Measurements from ENCODE around the gene STK35.

Gene STK35

GRCh38 chr20:2143594-2143993 lies 42.0 kb downstream of the STK35 start:
- no peak for DNase-seq (ENCODE audit: low read depth)
- no peak overlapping the region for H3K4me3 ChIP-seq (ENCODE audit: low read depth, low read length)
- in situ Hi-C loops (cut with HindIII; ENCODE audit: low sequenced_read_pairs): no loop called here
- TF ChIP-seq, protein P1, sequence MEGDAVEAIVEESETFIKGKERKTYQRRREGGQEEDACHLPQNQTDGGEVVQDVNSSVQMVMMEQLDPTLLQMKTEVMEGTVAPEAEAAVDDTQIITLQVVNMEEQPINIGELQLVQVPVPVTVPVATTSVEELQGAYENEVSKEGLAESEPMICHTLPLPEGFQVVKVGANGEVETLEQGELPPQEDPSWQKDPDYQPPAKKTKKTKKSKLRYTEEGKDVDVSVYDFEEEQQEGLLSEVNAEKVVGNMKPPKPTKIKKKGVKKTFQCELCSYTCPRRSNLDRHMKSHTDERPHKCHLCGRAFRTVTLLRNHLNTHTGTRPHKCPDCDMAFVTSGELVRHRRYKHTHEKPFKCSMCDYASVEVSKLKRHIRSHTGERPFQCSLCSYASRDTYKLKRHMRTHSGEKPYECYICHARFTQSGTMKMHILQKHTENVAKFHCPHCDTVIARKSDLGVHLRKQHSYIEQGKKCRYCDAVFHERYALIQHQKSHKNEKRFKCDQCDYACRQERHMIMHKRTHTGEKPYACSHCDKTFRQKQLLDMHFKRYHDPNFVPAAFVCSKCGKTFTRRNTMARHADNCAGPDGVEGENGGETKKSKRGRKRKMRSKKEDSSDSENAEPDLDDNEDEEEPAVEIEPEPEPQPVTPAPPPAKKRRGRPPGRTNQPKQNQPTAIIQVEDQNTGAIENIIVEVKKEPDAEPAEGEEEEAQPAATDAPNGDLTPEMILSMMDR (IDR thresholded peaks at IDR 0.05; ENCODE audit: low read depth, low read length, missing control alignments): no peak

DNA sequence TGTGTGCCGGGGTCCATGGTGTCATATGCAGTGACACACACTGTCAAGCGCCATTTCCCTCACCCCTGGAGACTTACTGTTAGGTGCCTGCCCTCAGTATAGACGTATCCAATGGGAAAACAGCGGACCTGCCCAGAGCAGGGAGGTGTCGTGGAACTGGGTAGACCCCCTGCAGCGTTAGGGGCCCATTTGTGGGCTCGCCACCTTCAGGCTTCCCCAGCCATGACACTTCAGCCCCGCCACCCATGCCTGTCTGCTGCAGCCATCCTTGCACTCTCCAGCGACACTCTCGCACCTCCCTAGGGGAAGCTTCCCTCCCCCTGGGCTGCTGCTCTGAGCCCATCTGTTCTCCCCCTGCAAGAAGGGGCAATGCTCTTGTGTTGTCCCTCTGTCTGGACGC lies 43.2 kb downstream of the STK35 start:
- no peak for DNase-seq (ENCODE audit: low read depth)
- H3K4me3 ChIP-seq (ENCODE audit: low read depth, low read length): no peak overlapping the region
- in situ Hi-C loops (cut with HindIII; ENCODE audit: low sequenced_read_pairs): no loop called here
- TF ChIP-seq, protein P1 (IDR thresholded peaks at IDR 0.05; ENCODE audit: low read depth, low read length, missing control alignments): no peak

GRCh38 chr20:2145376-2145775 lies 43.7 kb downstream of the STK35 start:
- in situ Hi-C loops (cut with HindIII; ENCODE audit: low sequenced_read_pairs): no loop called here
- no peak for DNase-seq (ENCODE audit: low read depth)
- TF ChIP-seq, protein P1 (IDR thresholded peaks at IDR 0.05; ENCODE audit: low read depth, low read length, missing control alignments): no peak
- no peak overlapping the region for H3K4me3 ChIP-seq (ENCODE audit: low read depth, low read length)

GRCh38 chr20:2146080-2146867 lies 44.6 kb downstream of the STK35 start:
- in situ Hi-C loops (cut with HindIII; ENCODE audit: low sequenced_read_pairs): no loop called here
- DNase-seq (ENCODE audit: low read depth): no peak
- TF ChIP-seq, protein P1 (IDR thresholded peaks at IDR 0.05; ENCODE audit: low read depth, low read length, missing control alignments): no peak
- no peak overlapping the region for H3K4me3 ChIP-seq (ENCODE audit: low read depth, low read length)

- H3K4me3 ChIP-seq (ENCODE audit: low read depth, low read length): no peak overlapping the region
- TF ChIP-seq, protein P1 (IDR thresholded peaks at IDR 0.05; ENCODE audit: low read depth, low read length, missing control alignments): no peak
- DNase-seq (ENCODE audit: low read depth): no peak
- in situ Hi-C loops (cut with HindIII; ENCODE audit: low sequenced_read_pairs): no loop called here
These were observed 47.9 kb downstream of the STK35 start for GRCh38 chr20:2149507-2149906.

DNA sequence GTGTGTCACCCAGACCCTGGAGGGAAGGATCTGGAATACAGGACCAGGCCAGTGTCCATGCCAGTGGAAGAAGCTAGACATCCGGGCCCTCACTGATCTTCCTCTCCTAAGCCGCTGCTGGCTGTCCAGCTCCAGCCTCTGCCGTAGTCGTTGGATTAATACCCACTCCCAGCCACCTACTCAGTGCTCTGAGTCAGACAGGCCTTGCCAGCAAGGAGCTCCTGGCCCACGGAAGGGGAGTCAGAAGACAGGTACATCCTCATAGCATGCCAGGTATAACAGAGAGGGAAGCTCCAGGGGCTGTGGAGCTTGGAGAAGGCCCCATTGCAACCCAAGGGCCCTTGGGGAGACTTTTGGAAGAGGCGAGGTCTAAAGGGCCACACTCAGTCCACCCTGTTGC lies 49.0 kb downstream of the STK35 start:
- in situ Hi-C loops (cut with HindIII; ENCODE audit: low sequenced_read_pairs): no loop called here
- no peak for DNase-seq (ENCODE audit: low read depth)
- H3K4me3 ChIP-seq (ENCODE audit: low read depth, low read length): no peak overlapping the region
- TF ChIP-seq, protein P1 (IDR thresholded peaks at IDR 0.05; ENCODE audit: low read depth, low read length, missing control alignments): no peak

All from astrocyte of the cerebellum (primary cell).